ENCODE results near the gene SLC2A1.
"Not testable (repeated sequence)": the region's sequence is repeated elsewhere in the genome, so short reads cannot be mapped to it uniquely, and the experiment has no call there.

Gene SLC2A1

GRCh38 chr1:42921769-42922168, 36.9 kb downstream of the SLC2A1 start:
- no peak overlapping the region for H3K4me3 ChIP-seq
- no peak overlapping the region for H3K9ac ChIP-seq (ENCODE audit: insufficient read length)
- no peak overlapping the region for H3K27ac ChIP-seq
- no peak for DNase-seq (ENCODE audit: low read depth, low spot score)
- H3K36me3 ChIP-seq (ENCODE audit: insufficient read depth, low read length), result no peaks in the 10 kb centered on the region; the same call in 1 of the 2 replicates
- H3K9me3 ChIP-seq (ENCODE audit: low read depth, low read length), result no peaks in the 10 kb centered on the region
- TF ChIP-seq EZH2 (IDR thresholded peaks at IDR 0.05) (no peak), POLR2AphosphoS5 (IDR thresholded peaks at IDR 0.05; ENCODE audit: borderline replicate concordance, low read depth, low read length) (no peak), FOXP2 (optimal IDR thresholded peaks at IDR 0.05; ENCODE audit: control extremely low read depth, extremely low read length, insufficient read depth) (no peak)

DNA sequence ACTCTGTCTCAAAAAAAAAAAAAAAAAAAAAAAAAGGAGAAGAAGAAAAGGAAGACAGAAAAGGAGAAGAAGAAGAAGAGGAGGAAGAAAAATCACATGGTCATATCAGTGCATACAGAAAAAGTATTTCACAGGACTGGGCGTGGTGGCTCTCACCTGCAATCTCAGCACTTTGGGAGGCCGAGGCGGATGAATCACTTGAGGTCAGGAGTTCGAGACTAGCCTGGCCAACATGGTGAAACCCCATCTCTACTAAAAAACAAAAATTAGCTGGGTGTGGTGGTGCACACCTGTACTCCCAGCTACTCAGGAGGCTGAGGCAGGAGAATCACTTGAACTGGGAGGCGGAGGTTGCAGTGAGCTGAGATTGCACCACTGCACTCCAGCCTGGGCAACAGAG, 39.0 kb downstream of the SLC2A1 start:
- not testable (repeated sequence) for H3K27ac ChIP-seq

DNA sequence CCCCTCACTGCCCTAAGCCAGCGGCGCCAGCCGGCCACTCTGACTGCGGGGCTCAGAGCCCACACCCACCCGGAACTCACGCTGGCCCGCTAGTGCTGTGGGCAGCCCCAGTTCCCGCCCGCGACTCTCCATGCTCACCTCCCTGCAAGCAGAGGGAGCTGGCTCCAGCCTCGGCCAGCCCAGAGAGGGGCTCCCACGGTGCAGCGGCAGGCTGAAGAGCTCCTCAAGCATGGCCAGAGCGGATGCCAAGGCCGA, 41.5 kb downstream of the SLC2A1 start:
- H3K36me3 ChIP-seq (ENCODE audit: insufficient read depth, low read length), result no peaks in the 10 kb centered on the region
- no peak for TF ChIP-seq EZH2 (IDR thresholded peaks at IDR 0.05)
- no peak for TF ChIP-seq POLR2AphosphoS5 (IDR thresholded peaks at IDR 0.05; ENCODE audit: borderline replicate concordance, low read depth, low read length)
- no peak for TF ChIP-seq FOXP2 (optimal IDR thresholded peaks at IDR 0.05; ENCODE audit: control extremely low read depth, extremely low read length, insufficient read depth)
- H3K27ac ChIP-seq, result no peak overlapping the region
- DNase-seq (ENCODE audit: low read depth, low spot score), result no peak
- no peak overlapping the region for H3K9ac ChIP-seq (ENCODE audit: insufficient read length)
- no peak overlapping the region for H3K4me3 ChIP-seq
- no peaks in the 10 kb centered on the region for H3K9me3 ChIP-seq (ENCODE audit: low read depth, low read length)

More for the DNA sequence above, 39.0 kb downstream of the SLC2A1 start:
- not testable (repeated sequence) for DNase-seq (ENCODE audit: low read depth, low spot score); H3K4me3 ChIP-seq; H3K36me3 ChIP-seq (ENCODE audit: insufficient read depth, low read length); H3K9ac ChIP-seq (ENCODE audit: insufficient read length); H3K9me3 ChIP-seq (ENCODE audit: low read depth, low read length)

- no peak for DNase-seq (ENCODE audit: low read depth, low spot score)
- no peak overlapping the region for H3K9ac ChIP-seq (ENCODE audit: insufficient read length)
- no peak overlapping the region for H3K4me3 ChIP-seq
- TF ChIP-seq FOXP2 (optimal IDR thresholded peaks at IDR 0.05; ENCODE audit: control extremely low read depth, extremely low read length, insufficient read depth), result no peak
- no peak for TF ChIP-seq POLR2AphosphoS5 (IDR thresholded peaks at IDR 0.05; ENCODE audit: borderline replicate concordance, low read depth, low read length)
- no peak for TF ChIP-seq EZH2 (IDR thresholded peaks at IDR 0.05)
- H3K36me3 ChIP-seq (ENCODE audit: insufficient read depth, low read length), result no peaks in the 10 kb centered on the region
- no peaks in the 10 kb centered on the region for H3K9me3 ChIP-seq (ENCODE audit: low read depth, low read length)
- no peak overlapping the region for H3K27ac ChIP-seq
These were observed 43.2 kb downstream of the SLC2A1 start for GRCh38 chr1:42915456-42915855.

GRCh38 chr1:42914092-42914627, 44.5 kb downstream of the SLC2A1 start:
- H3K9me3 ChIP-seq (ENCODE audit: low read depth, low read length), result no peaks in the 10 kb centered on the region
- no peak for DNase-seq (ENCODE audit: low read depth, low spot score)
- TF ChIP-seq EZH2 (IDR thresholded peaks at IDR 0.05) (no peak), FOXP2 (optimal IDR thresholded peaks at IDR 0.05; ENCODE audit: control extremely low read depth, extremely low read length, insufficient read depth) (no peak), POLR2AphosphoS5 (IDR thresholded peaks at IDR 0.05; ENCODE audit: borderline replicate concordance, low read depth, low read length) (no peak)
- H3K4me3 ChIP-seq, result no peak overlapping the region
- no peaks in the 10 kb centered on the region for H3K36me3 ChIP-seq (ENCODE audit: insufficient read depth, low read length)
- no peak overlapping the region for H3K27ac ChIP-seq
- no peak overlapping the region for H3K9ac ChIP-seq (ENCODE audit: insufficient read length)

- Histone ChIP-seq H3K9me3 (ENCODE audit: low read depth, low read length) (no peaks in the 10 kb centered on the region), H3K36me3 (ENCODE audit: insufficient read depth, low read length) (no peaks in the 10 kb centered on the region), H3K4me3 (no peak overlapping the region), H3K27ac (no peak overlapping the region), H3K9ac (ENCODE audit: insufficient read length) (no peak overlapping the region)
- peak; percentile 80 for DNase-seq (ENCODE audit: low read depth, low spot score)
- TF ChIP-seq EZH2 (IDR thresholded peaks at IDR 0.05) (no peak), POLR2AphosphoS5 (IDR thresholded peaks at IDR 0.05; ENCODE audit: borderline replicate concordance, low read depth, low read length) (no peak)
These were observed 45.1 kb downstream of the SLC2A1 start for GRCh38 chr1:42913426-42914091.

GRCh38 chr1:42910985-42911384, 47.7 kb downstream of the SLC2A1 start:
- Histone ChIP-seq H3K9me3 (ENCODE audit: low read depth, low read length) (no peaks in the 10 kb centered on the region), H3K27ac (no peak overlapping the region), H3K4me3 (no peak overlapping the region), H3K9ac (ENCODE audit: insufficient read length) (no peak overlapping the region), H3K36me3 (ENCODE audit: insufficient read depth, low read length) (no peaks in the 10 kb centered on the region)
- DNase-seq (ENCODE audit: low read depth, low spot score), result no peak
- no peak for TF ChIP-seq POLR2AphosphoS5 (IDR thresholded peaks at IDR 0.05; ENCODE audit: borderline replicate concordance, low read depth, low read length)
- no peak for TF ChIP-seq EZH2 (IDR thresholded peaks at IDR 0.05)
- no peak for TF ChIP-seq FOXP2 (optimal IDR thresholded peaks at IDR 0.05; ENCODE audit: control extremely low read depth, extremely low read length, insufficient read depth)

GRCh38 chr1:42908046-42908445, 50.6 kb downstream of the SLC2A1 start:
- Histone ChIP-seq H3K4me3 (no peak overlapping the region), H3K9me3 (ENCODE audit: low read depth, low read length) (no peaks in the 10 kb centered on the region), H3K36me3 (ENCODE audit: insufficient read depth, low read length) (no peaks in the 10 kb centered on the region), H3K9ac (ENCODE audit: insufficient read length) (no peak overlapping the region), H3K27ac (no peak overlapping the region)
- TF ChIP-seq FOXP2 (optimal IDR thresholded peaks at IDR 0.05; ENCODE audit: control extremely low read depth, extremely low read length, insufficient read depth), result no peak
- no peak for TF ChIP-seq POLR2AphosphoS5 (IDR thresholded peaks at IDR 0.05; ENCODE audit: borderline replicate concordance, low read depth, low read length)
- no peak for TF ChIP-seq EZH2 (IDR thresholded peaks at IDR 0.05)
- DNase-seq (ENCODE audit: low read depth, low spot score), result no peak

DNA sequence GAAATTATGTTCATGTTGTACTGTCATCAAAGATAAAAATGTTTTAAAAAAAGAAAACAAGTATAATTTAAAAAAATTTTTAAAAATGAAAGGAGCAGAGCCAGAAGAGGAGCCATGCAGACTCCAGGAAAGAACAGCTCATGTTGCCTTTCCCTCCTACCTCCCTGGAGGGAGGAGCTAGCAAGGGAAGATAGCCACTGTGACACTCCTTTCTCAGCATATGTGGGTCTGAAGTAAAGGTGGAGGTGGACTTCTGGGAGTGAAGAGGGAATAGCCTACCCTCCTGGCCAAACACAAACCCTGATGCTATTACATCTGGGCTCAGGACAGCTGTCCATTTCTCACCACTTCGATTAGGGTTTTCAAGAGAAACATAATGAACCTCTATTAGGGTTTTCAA, 54.2 kb downstream of the SLC2A1 start:
- no peak for TF ChIP-seq POLR2AphosphoS5 (IDR thresholded peaks at IDR 0.05; ENCODE audit: borderline replicate concordance, low read depth, low read length)
- TF ChIP-seq FOXP2 (optimal IDR thresholded peaks at IDR 0.05; ENCODE audit: control extremely low read depth, extremely low read length, insufficient read depth), result no peak
- TF ChIP-seq EZH2 (IDR thresholded peaks at IDR 0.05), result no peak
- H3K36me3 ChIP-seq (ENCODE audit: insufficient read depth, low read length), result no peaks in the 10 kb centered on the region
- no peak overlapping the region for H3K4me3 ChIP-seq
- H3K9ac ChIP-seq (ENCODE audit: insufficient read length), result no peak overlapping the region
- DNase-seq (ENCODE audit: low read depth, low spot score), result no peak
- no peaks in the 10 kb centered on the region for H3K9me3 ChIP-seq (ENCODE audit: low read depth, low read length)
- no peak overlapping the region for H3K27ac ChIP-seq

DNA sequence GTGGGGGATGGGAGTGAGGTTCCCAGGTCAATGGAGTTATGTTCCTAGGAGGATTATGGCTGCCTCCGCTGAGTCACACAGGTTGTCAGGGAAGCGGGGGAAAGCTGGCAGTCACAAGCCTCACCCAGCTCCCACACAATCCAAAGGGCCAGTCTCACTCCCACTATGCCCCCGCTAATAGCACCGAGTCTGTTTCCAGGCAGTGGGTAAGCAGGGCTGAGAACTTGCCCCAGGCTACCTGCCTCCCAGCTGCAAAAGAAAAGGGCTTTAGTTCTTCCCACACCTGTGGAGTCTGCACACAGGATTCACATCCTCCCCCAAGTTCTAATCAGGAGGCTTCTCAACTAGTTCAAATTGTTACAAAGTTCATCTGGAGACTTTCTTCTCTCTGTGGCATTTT, 58.7 kb downstream of the SLC2A1 start:
- H3K9ac ChIP-seq (ENCODE audit: insufficient read length); H3K4me3 ChIP-seq; DNase-seq (ENCODE audit: low read depth, low spot score): not testable (repeated sequence)

More for the DNA sequence above, 58.7 kb downstream of the SLC2A1 start:
- H3K27ac ChIP-seq; H3K36me3 ChIP-seq (ENCODE audit: insufficient read depth, low read length); H3K9me3 ChIP-seq (ENCODE audit: low read depth, low read length): not testable (repeated sequence)
